Activated T-helper 2 cell treated with anti-CD3 and anti-CD28 coated beads, Interferon-gamma antibody, Interleukin-2, Interleukin-4, amounts not matched to agents 10 μg/mL and 5 μg/mL and 100 μg/mL, durations not matched to agents 14 hours and 24 hours and 36 hours (primary cell): ENCODE results near the gene ARHGEF10L. TPM values are rescaled to one million over a fixed set of nuclear protein-coding genes. Genes with fewer than 3 reads are reported as not detected.

ENCODE experiments used
- DNase-seq: peaks from one replicate; pipeline ENCODE4 v3.0.0; 2021; ENCODE audit warnings: low spot score
- H3K27ac Mint-ChIP-seq: one replicate; pipeline ENCODE4 v1.8.0; 2021; ENCODE audit warnings: mixed read lengths
- H3K27me3 Mint-ChIP-seq: one replicate; pipeline ENCODE4 v1.8.0; 2021; ENCODE audit warnings: low read depth, mixed read lengths
- H3K36me3 Mint-ChIP-seq: one replicate; pipeline ENCODE4 v1.8.0; 2021; ENCODE audit warnings: low read depth, mixed read lengths
- H3K4me1 Mint-ChIP-seq: one replicate; pipeline ENCODE4 v1.8.0; 2021; ENCODE audit warnings: low read depth, mixed read lengths
- H3K4me3 Mint-ChIP-seq: one replicate; pipeline ENCODE4 v1.8.0; 2021; ENCODE audit warnings: low read depth, mild to moderate bottlenecking, moderate library complexity, mixed read lengths
- H3K9me3 Mint-ChIP-seq: one replicate; pipeline ENCODE4 v1.8.0; 2021; ENCODE audit warnings: mixed read lengths
- intact Hi-C: fragments of 100-400 bp; cut with micrococcal nuclease; formaldehyde crosslinking; loops from one replicate; pipeline ENCODE4 v1.15.1; 2023
- total RNA-seq: library from RNA; stranded (reverse); gene quantifications from 2 replicates; pipeline ENCODE4 v1.2.3, GENCODE V29; 2022

Gene ARHGEF10L
- total RNA-seq, 1 donor from 2014 or later, result 0.05 TPM

DNA sequence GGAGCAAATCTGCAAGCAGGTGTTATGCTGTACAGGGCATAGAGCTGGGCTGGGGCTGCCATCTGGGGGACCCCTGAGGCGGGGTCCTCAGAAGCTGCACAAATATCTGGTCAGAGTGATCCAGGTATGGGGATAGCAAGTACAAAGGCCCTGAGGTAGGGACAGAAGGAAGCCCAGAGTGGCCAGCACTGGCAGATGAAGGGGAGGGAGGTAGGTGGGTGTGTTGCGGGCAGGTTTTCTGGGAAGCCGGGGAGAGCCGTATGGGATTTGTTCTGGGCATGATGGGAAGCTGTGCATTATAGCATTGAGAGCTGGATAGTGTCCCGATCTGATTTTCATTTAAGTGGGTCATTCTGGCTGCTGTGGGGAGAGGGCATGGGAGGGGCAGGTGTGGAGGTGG lies 102.7 kb downstream of the ARHGEF10L start:
- Mint-ChIP-seq H3K4me1 (no peaks in the 10 kb centered on the region), H3K27me3 (no peaks in the 10 kb centered on the region), H3K27ac (no peak overlapping the region), H3K36me3 (no peaks in the 10 kb centered on the region), H3K9me3 (no peaks in the 10 kb centered on the region), H3K4me3 (no peak overlapping the region)
- intact Hi-C loops, result no loop called here
- no peak for DNase-seq

DNA sequence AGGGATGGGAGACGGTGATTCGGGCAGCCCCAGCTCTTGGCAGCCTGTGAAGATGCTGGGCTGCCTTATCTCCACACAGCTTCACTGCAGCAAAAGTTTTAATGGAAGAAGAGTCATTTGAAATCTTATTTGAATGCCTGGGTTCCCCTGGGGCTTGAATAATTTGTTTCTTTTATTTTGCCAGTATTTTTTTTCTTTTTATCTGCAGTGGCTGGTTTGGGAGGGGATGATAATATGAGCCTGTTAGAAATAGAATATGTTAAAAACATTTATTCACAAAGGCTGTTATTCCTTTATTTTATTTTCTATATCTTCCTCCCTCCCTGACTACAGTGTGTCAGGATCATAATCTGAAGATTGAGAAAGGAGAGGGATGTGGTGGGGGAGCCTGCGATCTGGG lies 103.4 kb downstream of the ARHGEF10L start:
- Mint-ChIP-seq H3K36me3 (no peaks in the 10 kb centered on the region), H3K4me3 (no peak overlapping the region), H3K9me3 (no peaks in the 10 kb centered on the region), H3K27ac (no peak overlapping the region), H3K4me1 (no peaks in the 10 kb centered on the region), H3K27me3 (no peaks in the 10 kb centered on the region)
- intact Hi-C loops, result no loop called here
- DNase-seq, result no peak

DNA sequence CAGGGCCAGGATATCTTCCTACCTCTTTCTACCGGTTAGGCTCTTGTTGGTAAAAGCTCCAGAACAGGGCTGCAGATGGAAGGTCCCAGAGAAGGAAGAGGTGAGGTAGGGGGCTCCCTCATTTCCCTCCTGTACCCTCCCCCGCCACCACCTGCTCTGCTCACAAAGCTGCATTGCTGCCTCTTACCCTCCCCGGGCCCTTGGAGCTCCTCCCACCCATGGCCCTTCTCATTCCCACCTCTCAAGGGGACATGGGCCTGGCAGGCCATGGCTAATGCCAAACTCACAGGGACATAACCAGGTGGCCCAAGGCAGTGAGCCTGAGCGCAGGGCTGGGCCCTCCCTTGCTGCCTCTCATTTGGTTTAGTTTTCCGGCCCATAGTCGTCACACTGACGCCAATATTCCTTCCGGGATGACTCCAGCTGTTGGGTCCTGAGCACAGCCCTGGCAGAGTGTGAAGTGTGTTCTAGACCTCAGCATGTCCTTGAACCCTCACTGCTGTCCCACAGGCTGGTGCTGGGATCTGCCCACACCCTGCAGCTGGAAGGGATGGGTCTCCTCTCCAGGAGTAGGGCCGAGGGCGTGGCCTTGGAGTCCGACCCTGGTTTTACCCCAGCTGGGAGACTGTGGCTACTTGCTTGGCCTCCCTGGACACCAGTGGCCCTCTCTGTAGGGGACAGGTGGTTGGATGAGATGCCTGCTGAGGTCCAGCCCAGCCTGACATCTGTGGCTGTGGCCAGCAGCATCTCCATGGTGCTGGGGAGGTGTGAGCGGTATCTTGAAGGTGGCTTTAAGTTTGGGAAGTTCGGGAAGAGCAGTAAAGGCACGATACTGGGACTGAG lies 104.6 kb downstream of the ARHGEF10L start:
- H3K9me3 Mint-ChIP-seq, result no peaks in the 10 kb centered on the region
- intact Hi-C loops, result no loop called here
- DNase-seq, result no peak
- no peak overlapping the region for H3K4me3 Mint-ChIP-seq
- no peaks in the 10 kb centered on the region for H3K4me1 Mint-ChIP-seq
- H3K36me3 Mint-ChIP-seq, result no peaks in the 10 kb centered on the region
- H3K27ac Mint-ChIP-seq, result no peak overlapping the region
- no peaks in the 10 kb centered on the region for H3K27me3 Mint-ChIP-seq

DNA sequence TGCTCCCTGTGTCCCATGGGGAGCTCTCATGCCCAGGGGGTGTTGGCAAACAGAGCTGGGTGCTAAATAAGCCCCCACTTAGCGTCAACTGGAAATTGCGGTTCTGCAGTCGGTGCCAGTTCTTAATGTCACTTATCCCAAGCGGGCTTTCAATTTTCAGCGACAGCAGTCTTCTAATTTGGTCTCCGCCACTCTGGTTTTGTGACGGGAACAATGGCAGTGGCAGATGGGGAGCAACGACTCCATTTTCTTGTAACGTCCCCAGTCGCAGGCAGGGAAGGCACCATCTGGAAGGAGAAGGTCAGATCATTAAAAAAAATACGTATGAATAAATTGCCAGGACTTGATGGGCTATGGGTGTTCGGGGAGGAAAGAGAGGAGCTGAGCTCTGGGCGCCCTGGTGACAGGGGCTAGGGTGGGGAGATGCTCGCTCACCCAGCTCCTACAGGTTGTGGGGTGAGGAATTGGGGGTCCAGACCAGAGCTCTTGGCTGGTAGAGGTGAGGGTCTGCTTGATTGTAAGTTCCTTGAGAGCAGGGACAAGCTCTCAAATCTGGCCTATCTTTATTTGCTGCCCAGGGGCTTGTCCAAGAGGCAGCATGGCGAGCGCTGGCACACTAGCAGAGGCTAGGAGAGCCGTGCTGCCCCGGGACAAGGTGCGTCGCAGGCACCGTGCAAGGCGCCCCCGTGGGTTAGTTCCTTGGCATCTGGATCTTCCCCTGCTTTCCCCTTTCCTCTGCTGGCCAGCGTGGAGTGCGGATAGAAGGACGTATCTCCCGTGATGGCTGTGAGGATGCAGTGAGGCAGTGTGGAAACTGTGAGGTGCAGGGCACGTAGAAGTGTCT lies 105.8 kb downstream of the ARHGEF10L start:
- DNase-seq, result no peak
- Mint-ChIP-seq H3K36me3 (no peaks in the 10 kb centered on the region), H3K27ac (no peak overlapping the region), H3K4me1 (no peaks in the 10 kb centered on the region), H3K9me3 (no peaks in the 10 kb centered on the region), H3K27me3 (no peaks in the 10 kb centered on the region), H3K4me3 (no peak overlapping the region)
- intact Hi-C loops, result no loop called here

DNA sequence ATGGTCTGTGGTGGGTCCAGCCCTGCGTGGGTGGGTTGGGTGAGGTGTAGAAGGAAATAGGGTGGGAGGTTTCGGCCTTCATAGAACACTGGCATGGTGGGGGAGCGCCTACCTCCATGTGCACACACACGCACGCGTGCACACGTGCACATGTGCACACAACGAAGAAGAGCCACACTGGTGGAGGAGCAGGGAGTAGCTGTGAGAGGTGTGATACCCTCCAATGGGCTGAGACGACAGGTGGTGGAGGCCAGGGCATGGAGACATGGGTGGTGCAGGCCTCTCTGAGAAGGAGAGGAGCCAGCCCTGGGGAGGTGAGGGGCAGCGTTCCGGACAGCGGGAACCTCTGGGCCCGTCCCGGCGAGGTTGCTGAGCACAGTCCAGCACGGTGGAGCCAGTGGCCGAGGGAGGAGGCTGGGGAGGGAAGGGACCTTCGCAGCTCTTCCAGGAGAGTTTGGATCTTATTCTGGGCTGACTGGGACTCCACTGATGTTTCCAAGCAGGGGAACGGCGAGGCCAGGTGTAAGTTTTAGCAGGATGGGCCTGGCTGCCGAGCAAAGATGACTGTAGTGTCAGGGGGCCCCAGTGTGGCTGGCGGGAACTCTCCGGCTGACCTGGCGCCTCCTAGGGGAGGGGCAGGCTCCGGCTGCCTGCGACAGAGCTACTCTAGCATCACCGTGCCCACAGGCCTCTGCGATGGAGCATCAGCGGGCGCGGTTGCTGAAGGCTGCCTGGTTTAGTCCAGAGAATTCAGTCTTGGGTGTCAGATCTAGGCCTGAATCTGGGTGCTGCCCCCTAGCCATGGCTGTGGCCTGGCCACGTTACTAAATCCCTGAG lies 107.2 kb downstream of the ARHGEF10L start:
- Mint-ChIP-seq H3K9me3 (no peaks in the 10 kb centered on the region), H3K36me3 (no peaks in the 10 kb centered on the region), H3K4me3 (no peak overlapping the region), H3K4me1 (no peaks in the 10 kb centered on the region), H3K27ac (no peak overlapping the region), H3K27me3 (no peaks in the 10 kb centered on the region)
- intact Hi-C loops, result no loop called here
- no peak for DNase-seq

DNA sequence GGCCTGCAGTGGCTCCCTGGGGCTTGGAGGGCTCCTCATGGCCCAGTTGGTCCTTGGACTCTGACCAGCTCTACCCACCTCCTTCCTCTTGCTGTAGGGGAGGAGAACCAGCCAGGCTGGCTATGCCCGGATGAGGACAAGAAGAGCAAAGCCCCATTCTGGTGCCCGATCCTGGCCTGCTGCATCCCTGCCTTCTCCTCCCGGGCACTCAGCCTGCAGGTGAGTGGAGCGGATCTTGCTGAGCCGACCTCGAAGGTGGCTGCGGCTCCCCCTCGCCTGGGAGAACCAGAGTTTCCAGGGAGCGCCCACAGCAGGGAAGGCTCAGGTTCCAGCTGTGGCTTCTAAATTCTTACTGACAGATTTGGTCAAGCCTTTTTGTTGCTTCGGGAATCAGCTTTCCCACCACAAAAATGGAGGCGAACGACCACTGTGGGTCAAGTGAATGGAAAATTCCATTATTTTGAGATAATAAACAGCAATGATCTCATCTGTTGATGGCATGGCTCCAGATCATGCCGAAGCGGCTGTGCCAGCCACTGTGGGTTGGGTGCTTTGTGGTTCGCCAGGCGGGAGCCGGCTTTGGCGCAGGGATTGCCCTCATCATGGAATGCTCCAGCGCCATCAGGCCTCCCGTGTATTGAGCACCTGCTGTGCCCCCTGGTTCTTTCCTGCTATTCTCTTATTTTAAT lies 109.1 kb downstream of the ARHGEF10L start:
- Mint-ChIP-seq H3K9me3 (no peaks in the 10 kb centered on the region), H3K36me3 (no peaks in the 10 kb centered on the region), H3K4me3 (no peak overlapping the region), H3K27me3 (no peaks in the 10 kb centered on the region), H3K4me1 (no peaks in the 10 kb centered on the region), H3K27ac (no peak overlapping the region)
- intact Hi-C loops, result no loop called here
- no peak for DNase-seq

DNA sequence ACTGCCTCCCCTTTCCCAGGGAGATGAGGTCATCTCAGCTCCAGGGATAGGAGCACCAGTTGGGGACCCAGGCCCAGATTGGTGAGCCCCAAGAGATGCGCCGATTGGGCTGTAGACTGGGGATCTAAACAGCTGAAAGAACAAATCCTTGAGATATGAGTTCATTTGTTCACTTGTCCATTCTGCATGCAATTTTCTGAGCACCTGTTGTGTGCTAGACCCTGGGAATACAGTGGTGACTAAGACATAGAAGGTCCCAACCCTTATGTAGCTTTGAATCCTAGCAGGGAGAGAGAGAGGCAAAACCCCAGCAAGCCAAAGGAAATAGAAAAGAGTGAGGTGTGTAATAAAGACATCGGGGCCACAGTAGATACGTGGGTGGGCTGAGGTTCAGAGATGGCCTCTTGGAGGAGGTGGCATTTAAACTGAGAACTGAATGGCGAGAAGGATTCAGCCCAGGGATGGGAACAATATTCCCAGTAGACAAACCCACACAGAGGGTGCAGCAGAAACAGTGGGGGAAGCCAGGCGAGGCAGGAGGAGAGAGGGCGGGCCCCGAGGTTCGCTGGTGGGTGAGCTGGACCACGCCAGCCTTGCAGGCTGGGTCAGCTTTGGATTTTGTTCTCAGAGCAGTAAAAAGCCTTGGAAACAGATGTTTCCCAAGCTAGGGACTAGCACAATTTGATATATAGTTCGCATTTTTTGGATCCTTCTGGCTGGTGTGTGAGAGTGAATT lies 110.0 kb downstream of the ARHGEF10L start:
- Mint-ChIP-seq H3K4me3 (no peak overlapping the region), H3K9me3 (no peaks in the 10 kb centered on the region), H3K4me1 (no peaks in the 10 kb centered on the region), H3K27me3 (no peaks in the 10 kb centered on the region), H3K27ac (no peak overlapping the region), H3K36me3 (no peaks in the 10 kb centered on the region)
- intact Hi-C loops, result no loop called here
- no peak for DNase-seq

DNA sequence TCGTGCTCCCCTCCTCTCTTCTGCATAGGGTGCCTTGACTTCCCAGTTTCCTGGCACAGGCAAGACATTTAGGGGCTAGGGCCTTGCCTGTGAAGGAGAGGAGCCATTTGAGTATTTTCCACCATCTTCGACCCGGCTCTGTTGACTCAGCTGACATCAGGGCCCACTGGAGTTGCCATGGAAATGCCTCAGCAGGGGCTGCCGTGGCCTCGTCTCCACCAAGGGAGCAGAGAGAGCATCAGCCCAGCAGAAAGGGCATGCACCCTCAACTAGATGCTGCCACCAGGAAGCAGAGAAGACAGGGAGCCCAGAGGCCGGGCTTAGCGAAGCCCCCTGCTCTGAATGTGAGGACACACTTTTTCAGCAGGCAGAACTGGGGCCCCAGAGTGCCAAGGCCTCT lies 113.8 kb downstream of the ARHGEF10L start:
- no peak for DNase-seq
- H3K27me3 Mint-ChIP-seq, result no peaks in the 10 kb centered on the region
- no peak overlapping the region for H3K4me3 Mint-ChIP-seq
- intact Hi-C loops, result no loop called here
- H3K36me3 Mint-ChIP-seq, result no peaks in the 10 kb centered on the region
- no peaks in the 10 kb centered on the region for H3K4me1 Mint-ChIP-seq
- H3K9me3 Mint-ChIP-seq, result no peaks in the 10 kb centered on the region
- no peak overlapping the region for H3K27ac Mint-ChIP-seq

DNA sequence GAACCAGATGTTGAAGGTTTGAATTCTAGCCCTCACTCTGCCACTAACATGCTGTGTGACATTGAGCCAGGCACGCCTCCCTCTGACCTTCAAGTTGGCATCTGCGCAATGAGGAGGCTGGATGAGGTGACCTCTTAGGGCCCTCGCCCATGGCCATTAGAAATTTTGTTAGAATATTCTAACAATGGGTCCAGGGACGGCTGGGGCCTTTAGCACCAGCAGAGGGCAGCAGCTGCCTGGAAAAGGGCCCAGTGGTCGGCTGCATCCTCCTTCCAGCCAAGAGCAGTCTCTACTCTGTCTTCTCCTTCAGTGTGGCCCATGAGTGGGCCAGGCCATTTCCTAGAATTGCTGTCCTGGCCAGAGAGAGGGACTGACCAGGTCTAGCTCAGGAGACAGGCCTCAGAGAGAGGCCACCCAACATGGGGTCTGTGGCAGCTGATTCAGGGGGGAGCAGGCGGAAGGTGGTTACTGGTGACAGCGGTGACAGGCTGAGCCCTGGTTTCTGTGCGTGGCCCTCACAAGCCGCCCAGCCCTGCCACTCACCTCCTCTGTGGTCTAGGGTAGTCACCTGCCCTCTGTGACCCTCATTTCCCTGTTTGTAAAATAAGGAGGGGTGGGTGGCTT lies 114.3 kb downstream of the ARHGEF10L start:
- Mint-ChIP-seq H3K36me3 (no peaks in the 10 kb centered on the region), H3K27ac (no peak overlapping the region), H3K4me1 (no peaks in the 10 kb centered on the region), H3K27me3 (no peaks in the 10 kb centered on the region), H3K4me3 (no peak overlapping the region), H3K9me3 (no peaks in the 10 kb centered on the region)
- intact Hi-C loops, result no loop called here
- DNase-seq, result no peak

DNA sequence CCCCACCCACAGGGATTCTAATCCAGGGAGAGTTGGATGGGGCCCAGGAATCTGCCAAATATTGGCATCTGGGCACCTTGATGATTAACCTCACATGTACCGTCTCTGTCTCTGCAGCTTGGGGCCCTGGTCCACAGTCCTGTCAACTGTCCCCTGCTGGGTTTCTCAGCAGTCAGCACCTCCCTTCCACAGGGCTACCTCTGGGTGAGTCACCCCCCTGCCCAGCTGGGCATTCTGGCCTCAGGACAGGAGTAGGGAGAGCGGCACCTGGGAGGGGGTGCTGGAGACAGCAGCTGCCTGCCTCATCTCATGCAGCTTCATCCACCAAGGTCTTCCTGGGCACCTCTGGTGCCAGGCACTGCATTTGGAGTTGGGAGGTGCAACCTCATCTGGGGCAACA lies 115.0 kb downstream of the ARHGEF10L start:
- Mint-ChIP-seq H3K27ac (no peak overlapping the region), H3K4me1 (no peaks in the 10 kb centered on the region), H3K9me3 (no peaks in the 10 kb centered on the region), H3K27me3 (no peaks in the 10 kb centered on the region), H3K4me3 (no peak overlapping the region), H3K36me3 (no peaks in the 10 kb centered on the region)
- DNase-seq, result no peak
- intact Hi-C loops, result no loop called here

DNA sequence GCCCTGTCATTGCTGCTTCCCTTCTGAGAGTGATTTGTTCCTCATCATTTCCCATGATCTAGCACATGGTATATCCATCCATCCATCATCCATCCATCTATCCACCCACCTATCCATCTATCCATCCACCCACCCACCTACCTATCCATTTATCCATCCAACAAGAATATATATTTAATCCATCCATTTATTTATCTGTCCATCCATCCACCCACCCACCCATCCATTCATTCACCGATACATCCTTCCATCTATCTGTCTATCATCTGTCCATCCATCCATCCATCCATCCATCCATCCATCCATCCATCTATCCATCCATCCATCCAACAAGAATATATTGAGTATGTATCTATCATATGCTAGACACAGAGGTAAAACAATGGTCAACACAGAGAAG lies 115.7 kb downstream of the ARHGEF10L start:
- intact Hi-C loops, result no loop called here

More for the DNA sequence above, 115.7 kb downstream of the ARHGEF10L start:
- Mint-ChIP-seq H3K27ac (no peak overlapping the region), H3K27me3 (no peaks in the 10 kb centered on the region), H3K4me3 (no peak overlapping the region), H3K9me3 (no peaks in the 10 kb centered on the region), H3K4me1 (no peaks in the 10 kb centered on the region), H3K36me3 (no peaks in the 10 kb centered on the region)
- no peak for DNase-seq
